K562 (cell line): ENCODE results near the gene TFAP2E.

Experiments used
- CBFB ChIP-seq: sonication (generic); formaldehyde crosslinking; IDR thresholded peaks from 2 replicates; pipeline ENCODE4 v1.4.0; 2020; ENCODE audit warnings: mild to moderate bottlenecking, missing genetic modification reagents
- CTCF ChIP-seq, 3 experiments: IDR thresholded peaks in 2 of 3; conservative IDR thresholded peaks in 1 of 3; 2 replicates each; pipeline ENCODE4 v1.5.1; 2011 to 2012; ENCODE audit warnings: low read length in 3 of 3, mild to moderate bottlenecking in 3 of 3, control low read depth in 2 of 3, improper control_type of control experiment in 1 of 3, inconsistent platforms in 1 of 3, low read depth in 1 of 3, mixed read lengths in 1 of 3, moderate library complexity in 1 of 3; ENCODE audit not compliant: insufficient read depth in 2 of 3
- EZH2 ChIP-seq: IDR thresholded peaks from 2 replicates; pipeline ENCODE4 v1.6.1; 2012; ENCODE audit warnings: low read depth, mild to moderate bottlenecking, inconsistent platforms, low read length, borderline replicate concordance
- JUNB ChIP-seq: fragments of 450-650 bp; formaldehyde crosslinking; conservative IDR thresholded peaks from 2 replicates; pipeline ENCODE4 v1.4.0; 2020; ENCODE audit warnings: mild to moderate bottlenecking
- KAT7 ChIP-seq: sonication (generic); formaldehyde crosslinking; IDR thresholded peaks from 2 replicates; pipeline ENCODE4 v1.8.0; 2022; ENCODE audit warnings: missing genetic modification reagents, mild to moderate bottlenecking, borderline replicate concordance
- RAD51 ChIP-seq: fragments of 450-650 bp; IDR thresholded peaks from 2 replicates; pipeline ENCODE4 v1.7.1; 2016; ENCODE audit warnings: low read depth, mild to moderate bottlenecking, borderline replicate concordance
- RFX5 ChIP-seq: IDR thresholded peaks from 2 replicates; pipeline ENCODE4 v1.6.1; 2011; ENCODE audit warnings: low read depth, mild to moderate bottlenecking, improper control_type of control experiment, low read length
- SP1 ChIP-seq: sonication (generic); formaldehyde crosslinking; IDR thresholded peaks from 2 replicates; pipeline ENCODE4 v1.8.1; 2022; ENCODE audit warnings: mild to moderate bottlenecking, missing genetic modification reagents
- YY1 ChIP-seq, 3 experiments: IDR thresholded peaks; 2 replicates each; pipeline ENCODE4 v1.6.1; 2011; ENCODE audit warnings: low read length in 2 of 3, mild to moderate bottlenecking in 2 of 3, moderate library complexity in 2 of 3, borderline replicate concordance in 1 of 3, control low read depth in 1 of 3, low read depth in 1 of 3; ENCODE audit not compliant: insufficient read depth in 3 of 3, insufficient replicate concordance in 2 of 3, control insufficient read depth in 1 of 3, insufficient read length in 1 of 3; ENCODE audit errors: extremely low read depth in 1 of 3
- ZBTB49 ChIP-seq: sonication (generic); formaldehyde crosslinking; IDR thresholded peaks from 2 replicates; pipeline ENCODE4 v1.8.0; 2022; ENCODE audit warnings: missing genetic modification reagents, mild to moderate bottlenecking, borderline replicate concordance
- ZNF263 ChIP-seq: sonication (generic); formaldehyde crosslinking; IDR thresholded peaks from 2 replicates; pipeline ENCODE4 v1.8.0; 2022; ENCODE audit warnings: mild to moderate bottlenecking, missing genetic modification reagents, borderline replicate concordance

- TF ChIP-seq RFX5 (no peak), ZBTB49 (no peak), JUNB (CRISPR knock-in tag) (no peak), ZNF263 (CRISPR knock-in tag) (no peak), CTCF (IDR thresholded peaks at IDR 0.05 in 2 of 3, conservative IDR thresholded peaks at IDR 0.05 in 1 of 3; ENCODE audit: insufficient read depth in 2 of 3, low read depth in 1 of 3, low read length in 3 of 3) (no peak), RAD51 (no peak), YY1 (IDR thresholded peaks at IDR 0.05; ENCODE audit: borderline replicate concordance in 1 of 3, control insufficient read depth in 1 of 3, extremely low read depth in 1 of 3, insufficient read depth in 3 of 3, insufficient read length in 1 of 3, insufficient replicate concordance in 2 of 3, low read depth in 1 of 3, low read length in 2 of 3) (no peak), EZH2 (no peak), KAT7 (CRISPR knock-in tag) (no peak), CBFB (CRISPR knock-in tag) (no peak), SP1 (no peak)
These were observed 46.4 kb downstream of the TFAP2E start for GRCh38 chr1:35619237-35620121.
